HEK293 (cell line): Measurements from ENCODE around the gene SLC16A4.

Source experiments
- GLI4 ChIP-seq: fragments of 450-650 bp; formaldehyde crosslinking; IDR thresholded peaks from 2 replicates; pipeline ENCODE4 v1.5.1; 2016; ENCODE audit warnings: missing biosample characterization, missing genetic modification characterization
- GLIS1 ChIP-seq: fragments of 450-650 bp; formaldehyde crosslinking; IDR thresholded peaks from 2 replicates; pipeline ENCODE4 v1.5.1; 2016; ENCODE audit warnings: missing biosample characterization, missing genetic modification characterization
- GLIS2 ChIP-seq: fragments of 450-650 bp; formaldehyde crosslinking; IDR thresholded peaks from 2 replicates; pipeline ENCODE4 v1.5.1; 2016; ENCODE audit warnings: missing biosample characterization, missing genetic modification characterization
- REST ChIP-seq: fragments of 450-650 bp; formaldehyde crosslinking; IDR thresholded peaks from 2 replicates; pipeline ENCODE4 v1.5.1; 2016; ENCODE audit warnings: missing biosample characterization, missing genetic modification characterization
- SCRT1 ChIP-seq: fragments of 450-650 bp; formaldehyde crosslinking; IDR thresholded peaks from 2 replicates; pipeline ENCODE4 v1.5.1; 2016; ENCODE audit warnings: missing biosample characterization, missing genetic modification characterization, borderline replicate concordance
- SCRT2 ChIP-seq: fragments of 450-650 bp; formaldehyde crosslinking; IDR thresholded peaks from 2 replicates; pipeline ENCODE4 v1.5.1; 2016; ENCODE audit warnings: missing biosample characterization, missing genetic modification characterization
- SP3 ChIP-seq: fragments of 450-650 bp; formaldehyde crosslinking; IDR thresholded peaks from 2 replicates; pipeline ENCODE4 v1.5.1; 2016; ENCODE audit warnings: missing biosample characterization, missing genetic modification characterization
- ZEB2 ChIP-seq: fragments of 450-650 bp; formaldehyde crosslinking; IDR thresholded peaks from 2 replicates; pipeline ENCODE4 v1.5.1; 2016; ENCODE audit warnings: missing biosample characterization, missing genetic modification characterization
- ZNF138 ChIP-seq: fragments of 450-650 bp; formaldehyde crosslinking; IDR thresholded peaks from 2 replicates; pipeline ENCODE4 v1.5.1; 2016; ENCODE audit warnings: missing biosample characterization, missing genetic modification characterization, borderline replicate concordance
- ZNF223 ChIP-seq: fragments of 450-650 bp; formaldehyde crosslinking; IDR thresholded peaks from 2 replicates; pipeline ENCODE4 v1.5.1; 2016; ENCODE audit warnings: missing biosample characterization, missing genetic modification characterization
- ZNF23 ChIP-seq: fragments of 450-650 bp; formaldehyde crosslinking; IDR thresholded peaks from 2 replicates; pipeline ENCODE4 v1.5.1; 2016; ENCODE audit warnings: missing biosample characterization, missing genetic modification characterization, borderline replicate concordance
- ZNF248 ChIP-seq: fragments of 450-650 bp; formaldehyde crosslinking; IDR thresholded peaks from 2 replicates; pipeline ENCODE4 v1.5.1; 2017; ENCODE audit warnings: missing biosample characterization, missing genetic modification characterization
- ZNF341 ChIP-seq: fragments of 450-650 bp; formaldehyde crosslinking; IDR thresholded peaks from 2 replicates; pipeline ENCODE4; 2016; ENCODE audit warnings: low read depth, missing biosample characterization, missing genetic modification characterization
- ZNF391 ChIP-seq: fragments of 450-650 bp; formaldehyde crosslinking; IDR thresholded peaks from 2 replicates; pipeline ENCODE4 v1.5.1; 2016; ENCODE audit warnings: low read depth, missing biosample characterization, missing genetic modification characterization, borderline replicate concordance
- ZNF404 ChIP-seq: fragments of 450-650 bp; formaldehyde crosslinking; IDR thresholded peaks from 2 replicates; pipeline ENCODE4 v1.5.1; 2017; ENCODE audit warnings: missing biosample characterization, missing genetic modification characterization
- ZNF518A ChIP-seq: fragments of 450-650 bp; formaldehyde crosslinking; conservative IDR thresholded peaks from 2 replicates; pipeline ENCODE4 v1.5.1; 2016; ENCODE audit warnings: low read depth, missing biosample characterization, missing genetic modification characterization
- ZNF544 ChIP-seq: fragments of 450-650 bp; formaldehyde crosslinking; IDR thresholded peaks from 2 replicates; pipeline ENCODE4 v1.5.0; 2017; ENCODE audit warnings: missing biosample characterization, missing genetic modification characterization
- ZNF571 ChIP-seq: fragments of 450-650 bp; formaldehyde crosslinking; IDR thresholded peaks from 2 replicates; pipeline ENCODE4 v1.5.0; 2017; ENCODE audit warnings: missing biosample characterization, missing genetic modification characterization
- ZNF585B ChIP-seq: fragments of 450-650 bp; formaldehyde crosslinking; IDR thresholded peaks from 2 replicates; pipeline ENCODE4 v1.5.1; 2016; ENCODE audit warnings: missing biosample characterization, missing genetic modification characterization
- ZNF624 ChIP-seq: fragments of 450-650 bp; formaldehyde crosslinking; IDR thresholded peaks from 2 replicates; pipeline ENCODE4 v1.5.1; 2017; ENCODE audit warnings: missing biosample characterization, missing genetic modification characterization
- ZNF639 ChIP-seq: fragments of 450-650 bp; formaldehyde crosslinking; IDR thresholded peaks from 2 replicates; pipeline ENCODE4 v1.5.1; 2016; ENCODE audit warnings: missing biosample characterization, missing genetic modification characterization
- ZNF660 ChIP-seq: fragments of 450-650 bp; IDR thresholded peaks from 2 replicates; pipeline ENCODE4 v1.5.1; 2018; ENCODE audit warnings: missing biosample characterization, mild to moderate bottlenecking, missing genetic modification characterization
- ZNF670 ChIP-seq: fragments of 450-650 bp; formaldehyde crosslinking; IDR thresholded peaks from 2 replicates; pipeline ENCODE4 v1.5.1; 2016; ENCODE audit warnings: missing biosample characterization, missing genetic modification characterization, low read depth
- ZNF677 ChIP-seq: fragments of 450-650 bp; IDR thresholded peaks from 2 replicates; pipeline ENCODE4 v1.5.0; 2018; ENCODE audit warnings: missing biosample characterization, mild to moderate bottlenecking, missing genetic modification characterization, moderate library complexity
- ZNF792 ChIP-seq: fragments of 450-650 bp; formaldehyde crosslinking; IDR thresholded peaks from 2 replicates; pipeline ENCODE4 v1.5.1; 2016; ENCODE audit warnings: missing biosample characterization, missing genetic modification characterization
- ZNF837 ChIP-seq: fragments of 450-650 bp; formaldehyde crosslinking; IDR thresholded peaks from 2 replicates; pipeline ENCODE4 v1.5.1; 2016; ENCODE audit warnings: missing biosample characterization, missing genetic modification characterization
- ZXDB ChIP-seq: fragments of 450-650 bp; formaldehyde crosslinking; IDR thresholded peaks from 2 replicates; pipeline ENCODE4 v1.5.1; 2016; ENCODE audit warnings: missing biosample characterization, missing genetic modification characterization
- TF ChIP-seq, protein P1 (sequence below): fragments of 450-650 bp; formaldehyde crosslinking; IDR thresholded peaks from 2 replicates; pipeline ENCODE4 v1.5.1; 2016; ENCODE audit warnings: missing biosample characterization, missing genetic modification characterization

Gene SLC16A4

GRCh38 chr1:110341146-110341871 is 49.5 kb downstream of the SLC16A4 start (continued):
- no peak for TF ChIP-seq REST (tag by site-specific recombination)
- TF ChIP-seq GLIS1 (tag by site-specific recombination), result no peak
- no peak for TF ChIP-seq ZNF544 (tag by site-specific recombination)
- no peak for TF ChIP-seq ZXDB (tag by site-specific recombination)
- no peak for TF ChIP-seq ZNF792 (tag by site-specific recombination)
- TF ChIP-seq ZNF571 (tag by site-specific recombination), result no peak
- no peak for TF ChIP-seq GLI4
- TF ChIP-seq ZNF23 (tag by site-specific recombination), result no peak
- no peak; the same call in 1 of the 2 replicates for TF ChIP-seq ZNF639
- TF ChIP-seq, protein P1, sequence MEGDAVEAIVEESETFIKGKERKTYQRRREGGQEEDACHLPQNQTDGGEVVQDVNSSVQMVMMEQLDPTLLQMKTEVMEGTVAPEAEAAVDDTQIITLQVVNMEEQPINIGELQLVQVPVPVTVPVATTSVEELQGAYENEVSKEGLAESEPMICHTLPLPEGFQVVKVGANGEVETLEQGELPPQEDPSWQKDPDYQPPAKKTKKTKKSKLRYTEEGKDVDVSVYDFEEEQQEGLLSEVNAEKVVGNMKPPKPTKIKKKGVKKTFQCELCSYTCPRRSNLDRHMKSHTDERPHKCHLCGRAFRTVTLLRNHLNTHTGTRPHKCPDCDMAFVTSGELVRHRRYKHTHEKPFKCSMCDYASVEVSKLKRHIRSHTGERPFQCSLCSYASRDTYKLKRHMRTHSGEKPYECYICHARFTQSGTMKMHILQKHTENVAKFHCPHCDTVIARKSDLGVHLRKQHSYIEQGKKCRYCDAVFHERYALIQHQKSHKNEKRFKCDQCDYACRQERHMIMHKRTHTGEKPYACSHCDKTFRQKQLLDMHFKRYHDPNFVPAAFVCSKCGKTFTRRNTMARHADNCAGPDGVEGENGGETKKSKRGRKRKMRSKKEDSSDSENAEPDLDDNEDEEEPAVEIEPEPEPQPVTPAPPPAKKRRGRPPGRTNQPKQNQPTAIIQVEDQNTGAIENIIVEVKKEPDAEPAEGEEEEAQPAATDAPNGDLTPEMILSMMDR (tag by site-specific recombination), result no peak
- no peak; the same call in 1 of the 2 replicates for TF ChIP-seq SCRT1 (tag by site-specific recombination)
- TF ChIP-seq ZNF518A (tag by site-specific recombination), result no peak
- TF ChIP-seq ZNF624 (tag by site-specific recombination), result no peak
- no peak for TF ChIP-seq ZNF585B (tag by site-specific recombination)
- TF ChIP-seq GLIS2 (tag by site-specific recombination), result no peak
- TF ChIP-seq ZNF341 (tag by site-specific recombination), result peak; percentile 81
- TF ChIP-seq ZNF660, result no peak
- TF ChIP-seq ZNF248, result no peak
- no peak for TF ChIP-seq ZNF670 (tag by site-specific recombination)
- no peak for TF ChIP-seq ZNF223 (tag by site-specific recombination)
- TF ChIP-seq SCRT2, result peak; percentile 79
- no peak for TF ChIP-seq ZNF677
- no peak for TF ChIP-seq SP3 (tag by site-specific recombination)
- TF ChIP-seq ZNF404, result no peak
- 0 out of 2 replicates have a peak, but pooled peaks have one; percentile 42 for TF ChIP-seq ZEB2 (tag by site-specific recombination)
- no peak for TF ChIP-seq ZNF837 (tag by site-specific recombination)
- no peak for TF ChIP-seq ZNF138 (tag by site-specific recombination)
- TF ChIP-seq ZNF391 (tag by site-specific recombination), result no peak
